ENCODE measurements around the gene TKFC. TPM values are rescaled to one million over a fixed set of nuclear protein-coding genes. Genes with fewer than 3 reads are reported as not detected.

TKFC gene
- polyA plus RNA-seq, 1 of the 3 experiments (the other 2 are of a cell fraction) = 72.0 TPM

DNA sequence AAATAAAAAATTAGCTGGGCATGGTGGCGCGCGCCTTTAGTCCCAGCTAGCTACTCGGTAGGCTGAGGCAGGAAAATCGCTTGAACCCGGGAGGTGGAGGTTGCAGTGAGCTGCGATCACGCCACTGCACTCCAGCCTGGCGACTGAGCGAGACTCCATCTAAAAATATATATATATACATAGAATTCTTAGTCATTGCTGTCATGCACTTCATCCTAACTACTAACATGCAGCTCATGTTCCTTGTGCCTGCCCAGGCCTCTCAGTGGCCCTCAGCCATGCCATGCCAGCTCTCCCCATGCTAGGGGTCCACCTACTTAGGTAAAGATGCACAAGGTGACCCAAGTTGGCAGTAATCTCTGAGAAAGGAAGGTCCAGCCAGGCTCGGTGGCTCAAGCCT, 25.5 kb downstream of the TKFC start:
- no peak for DNase-seq
- ChIA-PET CTCF (interaction anchor here (0.9 to 5.8 kb wide), 2 partner anchors 17 to 22 kb away, joined by 3 to 29 read pairs; no protein-coding TSS in a partner anchor), POLR2A (interaction anchor here (1.8 kb wide), 1 partner anchor 22 kb away, joined by 4 read pairs; no protein-coding TSS in a partner anchor)
- Histone ChIP-seq H3K27ac (ENCODE audit: low read depth in 2 of 2, low read length in 1 of 2) (no peak overlapping the region), H4K20me1 (ENCODE audit: insufficient read depth) (no peaks in the 10 kb centered on the region), H3K9me3 (no peaks in the 10 kb centered on the region), H3F3A (replicated peaks; ENCODE audit: insufficient read depth) (peaks cover 6% of the 10 kb centered on the region), H3K4me2 (no peak overlapping the region), H3K9me2 (no peaks in the 10 kb centered on the region), H3K27me3 (ENCODE audit: insufficient read depth) (no peaks in the 10 kb centered on the region), H2AFZ (ENCODE audit: low read depth) (no peak overlapping the region), H3K79me2 (ENCODE audit: insufficient read depth) (peaks cover 36% of the 10 kb centered on the region), H3K4me1 (ENCODE audit: control insufficient read depth in 1 of 2, insufficient read depth in 2 of 2, low read depth in 1 of 2, low read length in 1 of 2) (peaks cover 5 to 14% of the 10 kb centered on the region in 2 experiments; a peak in 3 of 4 replicates), H3K9ac (no peak overlapping the region), H3K4me3 (ENCODE audit: low read depth in 2 of 2, low read length in 1 of 2) (no peak overlapping the region), H3K36me3 (replicated peaks in 1 of 2; ENCODE audit: control insufficient read depth in 1 of 2, insufficient read depth in 2 of 2, low read length in 1 of 2) (peaks cover 3 to 7% of the 10 kb centered on the region in 2 experiments)
- TF ChIP-seq RFX5 (IDR thresholded peaks at IDR 0.05; ENCODE audit: low read length) (no peak), TCF12 (IDR thresholded peaks at IDR 0.05) (no peak), RAD21 (IDR thresholded peaks at IDR 0.05; ENCODE audit: low read length) (no peak), ELF1 (IDR thresholded peaks at IDR 0.05) (no peak), TEAD4 (IDR thresholded peaks at IDR 0.05; ENCODE audit: borderline replicate concordance, insufficient read depth) (no peak), EZH2phosphoT487 (IDR thresholded peaks at IDR 0.05; ENCODE audit: borderline replicate concordance, low read depth) (no peak), FOXM1 (IDR thresholded peaks at IDR 0.05; ENCODE audit: low read depth) (no peak), FOXJ3 (CRISPR knock-in tag; IDR thresholded peaks at IDR 0.05) (no peak), MEF2A (IDR thresholded peaks at IDR 0.05; ENCODE audit: borderline replicate concordance, low read depth) (no peak), NRF1 (IDR thresholded peaks at IDR 0.05; ENCODE audit: low read depth, low read length) (no peak), RXRA (IDR thresholded peaks at IDR 0.05; ENCODE audit: borderline replicate concordance, low read depth) (no peak), SMC3 (IDR thresholded peaks at IDR 0.05; ENCODE audit: low read depth, low read length) (no peak)
- TF ChIP-seq, protein P1, sequence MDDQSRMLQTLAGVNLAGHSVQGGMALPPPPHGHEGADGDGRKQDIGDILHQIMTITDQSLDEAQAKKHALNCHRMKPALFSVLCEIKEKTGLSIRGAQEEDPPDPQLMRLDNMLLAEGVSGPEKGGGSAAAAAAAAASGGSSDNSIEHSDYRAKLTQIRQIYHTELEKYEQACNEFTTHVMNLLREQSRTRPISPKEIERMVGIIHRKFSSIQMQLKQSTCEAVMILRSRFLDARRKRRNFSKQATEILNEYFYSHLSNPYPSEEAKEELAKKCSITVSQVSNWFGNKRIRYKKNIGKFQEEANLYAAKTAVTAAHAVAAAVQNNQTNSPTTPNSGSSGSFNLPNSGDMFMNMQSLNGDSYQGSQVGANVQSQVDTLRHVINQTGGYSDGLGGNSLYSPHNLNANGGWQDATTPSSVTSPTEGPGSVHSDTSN (IDR thresholded peaks at IDR 0.05) = no peak
- TF ChIP-seq, protein P2, sequence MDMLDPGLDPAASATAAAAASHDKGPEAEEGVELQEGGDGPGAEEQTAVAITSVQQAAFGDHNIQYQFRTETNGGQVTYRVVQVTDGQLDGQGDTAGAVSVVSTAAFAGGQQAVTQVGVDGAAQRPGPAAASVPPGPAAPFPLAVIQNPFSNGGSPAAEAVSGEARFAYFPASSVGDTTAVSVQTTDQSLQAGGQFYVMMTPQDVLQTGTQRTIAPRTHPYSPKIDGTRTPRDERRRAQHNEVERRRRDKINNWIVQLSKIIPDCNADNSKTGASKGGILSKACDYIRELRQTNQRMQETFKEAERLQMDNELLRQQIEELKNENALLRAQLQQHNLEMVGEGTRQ (IDR thresholded peaks at IDR 0.05; ENCODE audit: borderline replicate concordance, low read depth, low read length) = no peak
- TF ChIP-seq, protein P3, sequence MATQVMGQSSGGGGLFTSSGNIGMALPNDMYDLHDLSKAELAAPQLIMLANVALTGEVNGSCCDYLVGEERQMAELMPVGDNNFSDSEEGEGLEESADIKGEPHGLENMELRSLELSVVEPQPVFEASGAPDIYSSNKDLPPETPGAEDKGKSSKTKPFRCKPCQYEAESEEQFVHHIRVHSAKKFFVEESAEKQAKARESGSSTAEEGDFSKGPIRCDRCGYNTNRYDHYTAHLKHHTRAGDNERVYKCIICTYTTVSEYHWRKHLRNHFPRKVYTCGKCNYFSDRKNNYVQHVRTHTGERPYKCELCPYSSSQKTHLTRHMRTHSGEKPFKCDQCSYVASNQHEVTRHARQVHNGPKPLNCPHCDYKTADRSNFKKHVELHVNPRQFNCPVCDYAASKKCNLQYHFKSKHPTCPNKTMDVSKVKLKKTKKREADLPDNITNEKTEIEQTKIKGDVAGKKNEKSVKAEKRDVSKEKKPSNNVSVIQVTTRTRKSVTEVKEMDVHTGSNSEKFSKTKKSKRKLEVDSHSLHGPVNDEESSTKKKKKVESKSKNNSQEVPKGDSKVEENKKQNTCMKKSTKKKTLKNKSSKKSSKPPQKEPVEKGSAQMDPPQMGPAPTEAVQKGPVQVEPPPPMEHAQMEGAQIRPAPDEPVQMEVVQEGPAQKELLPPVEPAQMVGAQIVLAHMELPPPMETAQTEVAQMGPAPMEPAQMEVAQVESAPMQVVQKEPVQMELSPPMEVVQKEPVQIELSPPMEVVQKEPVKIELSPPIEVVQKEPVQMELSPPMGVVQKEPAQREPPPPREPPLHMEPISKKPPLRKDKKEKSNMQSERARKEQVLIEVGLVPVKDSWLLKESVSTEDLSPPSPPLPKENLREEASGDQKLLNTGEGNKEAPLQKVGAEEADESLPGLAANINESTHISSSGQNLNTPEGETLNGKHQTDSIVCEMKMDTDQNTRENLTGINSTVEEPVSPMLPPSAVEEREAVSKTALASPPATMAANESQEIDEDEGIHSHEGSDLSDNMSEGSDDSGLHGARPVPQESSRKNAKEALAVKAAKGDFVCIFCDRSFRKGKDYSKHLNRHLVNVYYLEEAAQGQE (IDR thresholded peaks at IDR 0.05; ENCODE audit: low read depth, low read length) = no peak
- 97% methylated on average over 11 of the region's 11 CpGs for WGBS (ENCODE audit: low lambda C conversion rate)
